Small intestine (tissue), 16 donors: ENCODE results near the gene TAS2R14. TPM values are rescaled to one million over a fixed set of nuclear protein-coding genes. Genes with fewer than 3 reads are reported as not detected.

ENCODE experiments used
- DNase-seq, 2 donors: peaks; one replicate each; pipeline versions ENCODE4 v3.0.0 to v3.0.0-alpha.2; 2013
- FAIRE-seq: peaks from 2 replicates; lab custom pipeline; 2012; peaks lifted over from hg19 to GRCh38; lab: Jason Lieb, UNC
- H3K27ac ChIP-seq, 3 donors: one replicate each; pipeline ENCODE4 v1.5.1; 2013; ENCODE audit warnings: low read length in 2 of 3, mild to moderate bottlenecking in 2 of 3, control low read depth in 1 of 3, inconsistent platforms in 1 of 3, low read depth in 1 of 3, moderate library complexity in 1 of 3
- H3K27me3 ChIP-seq, 3 donors: one replicate each; pipeline ENCODE4 v1.6.1; 2013; ENCODE audit warnings: low read length in 3 of 3, inconsistent platforms in 1 of 3; ENCODE audit not compliant: control insufficient read depth in 3 of 3, insufficient read depth in 3 of 3
- H3K36me3 ChIP-seq, 3 donors: one replicate each; pipeline ENCODE4 v1.6.1; 2013; ENCODE audit warnings: low read length in 3 of 3, inconsistent platforms in 1 of 3, low read depth in 1 of 3, mild to moderate bottlenecking in 1 of 3, moderate library complexity in 1 of 3; ENCODE audit not compliant: control insufficient read depth in 3 of 3, insufficient read depth in 2 of 3
- H3K4me1 ChIP-seq, 3 donors: one replicate each; pipeline ENCODE4 v1.6.1; 2013; ENCODE audit warnings: low read length in 2 of 3, inconsistent platforms in 1 of 3, low read depth in 1 of 3, mild to moderate bottlenecking in 1 of 3, moderate library complexity in 1 of 3; ENCODE audit not compliant: control insufficient read depth in 3 of 3, insufficient read depth in 2 of 3
- H3K4me3 ChIP-seq, 3 donors: one replicate each; pipeline ENCODE4 v1.5.1; 2013; ENCODE audit warnings: low read length in 3 of 3, control low read depth in 1 of 3, inconsistent platforms in 1 of 3, low read depth in 1 of 3, mild to moderate bottlenecking in 1 of 3, moderate library complexity in 1 of 3
- H3K9me3 ChIP-seq, 2 donors: one replicate each; pipeline ENCODE4 v1.6.1; 2013; ENCODE audit warnings: low read depth in 1 of 2, low read length in 1 of 2; ENCODE audit not compliant: control insufficient read depth in 2 of 2, insufficient read depth in 1 of 2
- WGBS, 3 donors: extraction: QIAGEN DNeasy Blood & Tissue Kit; methylation state at CpG; one replicate each; pipeline ENCODE4 v1.1.7; 2013; 5-methylcytosine and 5-hydroxymethylcytosine counted together
- long read RNA-seq, 10 donors: transcript quantifications; one replicate each; lab custom pipeline, GENCODE V29; 2026
- polyA plus RNA-seq, 4 donors: library from polyadenylated mRNA; stranded (reverse) in 3 of 4; unstranded in 1 of 4; fragments of 200-250 nt in 3 of 4; fragments of 120-200 nt in 1 of 4; gene quantifications; one replicate each; pipeline versions ENCODE4 v1.2.1 to v1.2.3, GENCODE V29; 2013
- donor health status: healthy with polysubstance abuse.
- donor health status: control.
- donor health status: control.
- donor health status: Bipolar disorder and iron deficiency.
- donor health status: healthy.

The TAS2R14 gene
- polyA plus RNA-seq = 1 to 10 TPM in 2 of 4 donors, under 1 TPM in 2; 0.67 to 2.8 (median 0.97) TPM
- long read RNA-seq, donor 1, transcript TAS2R14-202 (1 exons, 1,858 nt) = major isoform, 7 of 7 reads
- long read RNA-seq, donor 1, partial matches to known transcripts = 0 of 7 reads
- long read RNA-seq, donor 1, other reads (novel, unspliced or antisense) = 0 of 7 reads
- long read RNA-seq, donor 2, partial matches to known transcripts = 0 of 2 reads
- long read RNA-seq, donor 2, other reads (novel, unspliced or antisense) = 0 of 2 reads
- long read RNA-seq, donor 3 = 0 reads
- long read RNA-seq, donor 4 = 0 reads
- long read RNA-seq, donor 5, partial matches to known transcripts = 0 of 1 reads
- long read RNA-seq, donor 5, other reads (novel, unspliced or antisense) = 0 of 1 reads
- long read RNA-seq, donor 6, partial matches to known transcripts = 0 of 4 reads
- long read RNA-seq, donor 6, other reads (novel, unspliced or antisense) = 0 of 4 reads
- long read RNA-seq, donor 7 = 0 reads
- long read RNA-seq, donor 8, partial matches to known transcripts = 0 of 1 reads
- long read RNA-seq, donor 8, other reads (novel, unspliced or antisense) = 0 of 1 reads
- long read RNA-seq, donor 9, partial matches to known transcripts = 0 of 1 reads
- long read RNA-seq, donor 9, other reads (novel, unspliced or antisense) = 0 of 1 reads
- long read RNA-seq, donor 10, transcript TAS2R14-202 (1 exons, 1,858 nt) = major isoform, 7 of 7 reads
- long read RNA-seq, donor 10, partial matches to known transcripts = 0 of 7 reads
- long read RNA-seq, donor 10, other reads (novel, unspliced or antisense) = 0 of 7 reads

GRCh38 chr12:10939163-10939562 is at the start of gene TAS2R14:
Gene TAS2R14, minus strand, starts transcription at chr12:10939263. Its CDS starts 56 bp downstream, at chr12:10939207.
- no peaks in the 10 kb centered on the region for H3K4me1 ChIP-seq
- no peak within 1 kb of the TSS for H3K4me3 ChIP-seq
- FAIRE-seq = no peak
- H3K36me3 ChIP-seq = no peaks in the 10 kb centered on the region
- DNase-seq = no peak
- 68 to 85% (median 83%) methylated on average over 1 of the region's 1 CpG for WGBS, 3 donors
- H3K9me3 ChIP-seq = no peaks in the 10 kb centered on the region
- H3K27ac ChIP-seq = no peak within 1 kb of the TSS
- no peaks in the 10 kb centered on the region for H3K27me3 ChIP-seq

- Histone ChIP-seq H3K4me1 (no peaks in the 10 kb centered on the region), H3K4me3 (no peak within 1 kb of the TSS), H3K27ac (no peak within 1 kb of the TSS), H3K36me3 (no peaks in the 10 kb centered on the region), H3K27me3 (no peaks in the 10 kb centered on the region), H3K9me3 (peaks cover 0 to 3% of the 10 kb centered on the region in 2 donors)
- DNase-seq (no peak), FAIRE-seq (no peak)
- WGBS, 3 donors = 46 to 68% (median 50%) methylated on average over 2 of the region's 2 CpGs
Observed at GRCh38 chr12:10986812-10987211, 47.7 kb upstream of the TAS2R14 start, which contains the start of gene TAS2R50. Gene TAS2R50, minus strand, starts transcription at chr12:10986912. Its CDS starts 52 bp downstream, at chr12:10986860.

- H3K36me3 ChIP-seq = no peaks in the 10 kb centered on the region
- peak in 1 of 2 donors; percentile 35 for DNase-seq
- no peaks in the 10 kb centered on the region for H3K9me3 ChIP-seq
- FAIRE-seq = no peak
- no peaks in the 10 kb centered on the region for H3K27me3 ChIP-seq
- no peak overlapping the region for H3K4me3 ChIP-seq
- 74 to 85% (median 79%) methylated on average over 5 of the region's 5 CpGs for WGBS, 3 donors
- H3K27ac ChIP-seq = no peak overlapping the region
- no peaks in the 10 kb centered on the region for H3K4me1 ChIP-seq
Observed at GRCh38 chr12:10982244-10982643, 43.2 kb upstream of the TAS2R14 start.

GRCh38 chr12:10974965-10975364 is 35.9 kb upstream of the TAS2R14 start:
- Histone ChIP-seq H3K36me3 (no peaks in the 10 kb centered on the region), H3K27me3 (no peaks in the 10 kb centered on the region), H3K4me1 (no peaks in the 10 kb centered on the region), H3K9me3 (no peaks in the 10 kb centered on the region), H3K4me3 (no peak overlapping the region), H3K27ac (no peak overlapping the region)
- FAIRE-seq = no peak
- 88 to 96% (median 95%) methylated on average over 3 of the region's 3 CpGs for WGBS, 3 donors
- no peak for DNase-seq

GRCh38 chr12:10968765-10969456 is 29.8 kb upstream of the TAS2R14 start:
- DNase-seq = peak in 1 of 2 donors; percentile 22
- Histone ChIP-seq H3K36me3 (peaks cover 0 to 5% (median 0%) of the 10 kb centered on the region in 3 donors), H3K27ac (no peak overlapping the region), H3K4me1 (no peaks in the 10 kb centered on the region), H3K9me3 (no peaks in the 10 kb centered on the region), H3K27me3 (no peaks in the 10 kb centered on the region), H3K4me3 (no peak overlapping the region)
- 76 to 86% (median 84%) methylated on average over 15 of the region's 15 CpGs for WGBS, 3 donors
- FAIRE-seq = no peak

GRCh38 chr12:10967409-10967808 is 28.3 kb upstream of the TAS2R14 start:
- no peaks in the 10 kb centered on the region for H3K4me1 ChIP-seq
- 59 to 74% (median 73%) methylated on average over 2 of the region's 2 CpGs for WGBS, 3 donors
- DNase-seq = no peak
- peaks cover 0 to 5% (median 0%) of the 10 kb centered on the region in 3 donors for H3K36me3 ChIP-seq
- H3K4me3 ChIP-seq = no peak overlapping the region
- H3K9me3 ChIP-seq = no peaks in the 10 kb centered on the region
- FAIRE-seq = no peak
- H3K27me3 ChIP-seq = no peaks in the 10 kb centered on the region
- no peak overlapping the region for H3K27ac ChIP-seq

GRCh38 chr12:10966314-10966713 is 27.3 kb upstream of the TAS2R14 start:
- DNase-seq = no peak
- H3K27ac ChIP-seq = no peak overlapping the region
- H3K27me3 ChIP-seq = no peaks in the 10 kb centered on the region
- no peak for FAIRE-seq
- peaks cover 0 to 10% (median 0%) of the 10 kb centered on the region in 3 donors for H3K36me3 ChIP-seq
- no peaks in the 10 kb centered on the region for H3K9me3 ChIP-seq
- H3K4me3 ChIP-seq = no peak overlapping the region
- H3K4me1 ChIP-seq = no peaks in the 10 kb centered on the region

GRCh38 chr12:10965476-10965875 is 26.4 kb upstream of the TAS2R14 start:
- peaks cover 0 to 10% (median 0%) of the 10 kb centered on the region in 3 donors for H3K36me3 ChIP-seq
- 94 to 100% (median 100%) methylated on average over 1 of the region's 1 CpG for WGBS, 3 donors
- H3K4me3 ChIP-seq = no peak overlapping the region
- H3K27ac ChIP-seq = no peak overlapping the region
- DNase-seq (no peak), FAIRE-seq (no peak)
- H3K9me3 ChIP-seq = no peaks in the 10 kb centered on the region
- no peaks in the 10 kb centered on the region for H3K27me3 ChIP-seq
- H3K4me1 ChIP-seq = no peaks in the 10 kb centered on the region
